WTC11 (cell line): ENCODE data around the gene FHIT. TPM values are rescaled to one million over a fixed set of nuclear protein-coding genes. Genes with fewer than 3 reads are reported as not detected.

Experiments
- ATAC-seq: fragments of 200-7000 bp; cut with Tn5 transposase; 2 replicates; pipeline ENCODE4 v1.10.0; 2021; ENCODE audit warnings: mild to moderate bottlenecking, moderate library complexity
- CTCF ChIA-PET: fragments of 300-600 bp; sonication (Branson Sonifier 250); formaldehyde crosslinking; loops from one replicate; lab custom pipeline; 2021; ENCODE audit warnings: antibody characterized with exemption; lab: Charles Lee
- POLR2A ChIA-PET: fragments of 350-600 bp; sonication (Branson Sonifier 250); formaldehyde crosslinking; loops from one replicate; lab custom pipeline; 2021; ENCODE audit warnings: antibody characterized with exemption; lab: Charles Lee
- DNase-seq: peaks from one replicate; pipeline ENCODE4 v3.0.0; 2021; ENCODE audit warnings: low spot score
- H3K27ac Mint-ChIP-seq: 2 replicates; pipeline ENCODE4 v1.8.0; 2021; ENCODE audit warnings: mixed read lengths
- H3K27me3 Mint-ChIP-seq: 2 replicates; pipeline ENCODE4 v1.8.0; 2021; ENCODE audit warnings: low read depth, mild to moderate bottlenecking, moderate library complexity, mixed read lengths
- H3K36me3 Mint-ChIP-seq: 2 replicates; pipeline ENCODE4 v1.8.0; 2021; ENCODE audit warnings: mixed read lengths
- H3K4me1 Mint-ChIP-seq: 2 replicates; pipeline ENCODE4 v1.8.0; 2022; ENCODE audit warnings: mixed read lengths
- H3K4me3 Mint-ChIP-seq: 2 replicates; pipeline ENCODE4 v1.8.0; 2021; ENCODE audit warnings: mild to moderate bottlenecking, moderate library complexity, mixed read lengths
- H3K9me3 Mint-ChIP-seq: 2 replicates; pipeline ENCODE4 v1.8.0; 2021; ENCODE audit warnings: mixed read lengths
- AR ChIP-seq: fragments of 250-450 bp; sonication (Bioruptor Pico); IDR thresholded peaks from 2 replicates; pipeline ENCODE4 v1.9.0; 2021; ENCODE audit warnings: mild to moderate bottlenecking
- ATF2 ChIP-seq: sonication (generic); formaldehyde crosslinking; IDR thresholded peaks from 2 replicates; pipeline ENCODE4 v1.8.1; 2022; ENCODE audit warnings: low read depth, missing genetic modification reagents, borderline replicate concordance
- ATF6 ChIP-seq: sonication (generic); formaldehyde crosslinking; IDR thresholded peaks from 2 replicates; pipeline ENCODE4 v1.8.1; 2023; ENCODE audit warnings: mild to moderate bottlenecking, missing genetic modification reagents
- CBFB ChIP-seq: sonication (generic); formaldehyde crosslinking; IDR thresholded peaks from 2 replicates; pipeline ENCODE4 v1.8.1; 2022; ENCODE audit warnings: mild to moderate bottlenecking, low read depth, missing genetic modification reagents
- CTCF ChIP-seq: fragments of 200-600 bp; IDR thresholded peaks from 2 replicates; pipeline ENCODE4 v1.8.0; 2022; ENCODE audit warnings: antibody characterized with exemption
- E2F4 ChIP-seq: sonication (generic); formaldehyde crosslinking; IDR thresholded peaks from 2 replicates; pipeline ENCODE4 v1.8.1; 2022; ENCODE audit warnings: low read depth, mild to moderate bottlenecking, moderate library complexity, missing genetic modification reagents, borderline replicate concordance
- EMX1 ChIP-seq: fragments of 250-450 bp; sonication (Bioruptor Pico); IDR thresholded peaks from 2 replicates; pipeline ENCODE4 v1.8.0; 2021; ENCODE audit warnings: mild to moderate bottlenecking
- FOXJ3 ChIP-seq: sonication (generic); formaldehyde crosslinking; IDR thresholded peaks from 2 replicates; pipeline ENCODE4 v1.9.0; 2021; ENCODE audit warnings: missing genetic modification reagents, mild to moderate bottlenecking, borderline replicate concordance
- GTF2I ChIP-seq: fragments of 250-450 bp; sonication (Bioruptor Pico); conservative IDR thresholded peaks from 2 replicates; pipeline ENCODE4 v1.4.0; 2021; ENCODE audit warnings: mild to moderate bottlenecking
- TEAD4 ChIP-seq: sonication (generic); formaldehyde crosslinking; IDR thresholded peaks from 2 replicates; pipeline ENCODE4 v1.8.0; 2022; ENCODE audit warnings: mild to moderate bottlenecking, missing genetic modification reagents
- ZMAT4 ChIP-seq: fragments of 250-450 bp; sonication (Bioruptor Pico); IDR thresholded peaks from 2 replicates; pipeline ENCODE4 v1.9.0; 2021; ENCODE audit warnings: mild to moderate bottlenecking
- ZNF317 ChIP-seq: sonication (generic); formaldehyde crosslinking; IDR thresholded peaks from 2 replicates; pipeline ENCODE4 v1.8.1; 2023; ENCODE audit warnings: low read depth, mild to moderate bottlenecking, moderate library complexity, missing genetic modification reagents, borderline replicate concordance
- ZNF423 ChIP-seq: fragments of 250-450 bp; sonication (Bioruptor Pico); IDR thresholded peaks from 2 replicates; pipeline ENCODE4 v2.1.2; 2022; ENCODE audit warnings: mild to moderate bottlenecking, moderate library complexity
- ZNF425 ChIP-seq: fragments of 250-450 bp; sonication (Bioruptor Pico); conservative IDR thresholded peaks from 2 replicates; pipeline ENCODE4 v1.9.0; 2021; ENCODE audit warnings: mild to moderate bottlenecking
- ZNF512 ChIP-seq: sonication (generic); formaldehyde crosslinking; IDR thresholded peaks from 2 replicates; pipeline ENCODE4 v1.8.1; 2022; ENCODE audit warnings: missing genetic modification reagents, borderline replicate concordance
- ZNF671 ChIP-seq: fragments of 250-450 bp; sonication (Bioruptor Pico); IDR thresholded peaks from 2 replicates; pipeline ENCODE4 v1.8.0; 2021; ENCODE audit warnings: mild to moderate bottlenecking
- total RNA-seq: library from RNA; stranded (reverse); gene quantifications from 3 replicates; pipeline ENCODE4 v1.2.3, GENCODE V29; 2021

Gene FHIT
- total RNA-seq, 1 experiment from 2014 or later: 2.6 TPM

GRCh38 chr3:61053781-61054496, 197.3 kb downstream of the FHIT start:
- ATAC-seq (no peak), DNase-seq (no peak)
- Mint-ChIP-seq H3K36me3 (no peaks in the 10 kb centered on the region), H3K9me3 (peaks cover 3% of the 10 kb centered on the region; the same call in 1 of the 2 replicates), H3K27me3 (peaks cover 3% of the 10 kb centered on the region), H3K4me1 (peaks cover 20% of the 10 kb centered on the region), H3K27ac (no peak overlapping the region), H3K4me3 (no peak overlapping the region)
- ChIA-PET POLR2A (no interaction called here), CTCF (no interaction called here)
- no peak for TF ChIP-seq ZNF425 (CRISPR knock-in tag)
- TF ChIP-seq ATF2: no peak
- TF ChIP-seq ZNF423 (CRISPR knock-in tag): no peak
- no peak for TF ChIP-seq ZNF512 (CRISPR knock-in tag)
- no peak for TF ChIP-seq ZNF671 (CRISPR knock-in tag)
- TF ChIP-seq GTF2I (CRISPR knock-in tag): no peak
- no peak for TF ChIP-seq FOXJ3 (CRISPR knock-in tag)
- TF ChIP-seq ATF6 (CRISPR knock-in tag): no peak
- TF ChIP-seq ZNF317 (CRISPR knock-in tag): no peak
- TF ChIP-seq CBFB: no peak
- no peak for TF ChIP-seq E2F4 (CRISPR knock-in tag)
- no peak for TF ChIP-seq AR (CRISPR knock-in tag)
- TF ChIP-seq CTCF: no peak
- no peak for TF ChIP-seq TEAD4 (CRISPR knock-in tag)
- no peak for TF ChIP-seq EMX1
- TF ChIP-seq ZMAT4: no peak
- TF ChIP-seq, all 79 proteins: peak for 0
